Activated CD4-positive, alpha-beta memory T cell treated with anti-CD3 and anti-CD28 coated beads for 36 hours (primary cell): Measurements from ENCODE around the gene ACACB. TPM values are rescaled to one million over a fixed set of nuclear protein-coding genes. Genes with fewer than 3 reads are reported as not detected.

Experiments used
- CTCF ChIA-PET: fragments of 350-600 bp; sonication (Branson Sonifier 250); formaldehyde crosslinking; loops from one replicate; lab custom pipeline; 2021; ENCODE audit warnings: antibody characterized with exemption, inconsistent platforms; lab: Charles Lee
- POLR2A ChIA-PET: fragments of 350-600 bp; sonication (Branson Sonifier 250); formaldehyde crosslinking; loops from one replicate; lab custom pipeline; 2021; ENCODE audit warnings: antibody characterized with exemption; lab: Charles Lee
- DNase-seq: peaks from one replicate; pipeline ENCODE4 v3.0.0-alpha.2; 2020
- H3K27ac Mint-ChIP-seq: one replicate; pipeline ENCODE4 v1.8.0; 2021; ENCODE audit warnings: mixed read lengths
- H3K27me3 Mint-ChIP-seq: one replicate; pipeline ENCODE4 v1.8.0; 2021; ENCODE audit warnings: mixed read lengths
- H3K36me3 Mint-ChIP-seq: one replicate; pipeline ENCODE4 v1.8.0; 2021; ENCODE audit warnings: mixed read lengths
- H3K4me1 Mint-ChIP-seq: one replicate; pipeline ENCODE4 v1.8.0; 2021; ENCODE audit warnings: low read depth, mixed read lengths
- H3K4me3 Mint-ChIP-seq: one replicate; pipeline ENCODE4 v1.8.0; 2021; ENCODE audit warnings: mild to moderate bottlenecking, mixed read lengths
- H3K9me3 Mint-ChIP-seq: one replicate; pipeline ENCODE4 v1.8.0; 2021; ENCODE audit warnings: mixed read lengths
- intact Hi-C: fragments of 100-400 bp; cut with micrococcal nuclease; formaldehyde crosslinking; loops from one replicate; pipeline ENCODE4 v1.15.1; 2023
- total RNA-seq, 2 experiments: library from RNA; stranded (reverse); gene quantifications; one replicate each; pipeline ENCODE4 v1.2.3, GENCODE V29; 2021

The ACACB gene
- total RNA-seq, 2 experiments from 2014 or later = 11.1 to 12.7 TPM

DNA sequence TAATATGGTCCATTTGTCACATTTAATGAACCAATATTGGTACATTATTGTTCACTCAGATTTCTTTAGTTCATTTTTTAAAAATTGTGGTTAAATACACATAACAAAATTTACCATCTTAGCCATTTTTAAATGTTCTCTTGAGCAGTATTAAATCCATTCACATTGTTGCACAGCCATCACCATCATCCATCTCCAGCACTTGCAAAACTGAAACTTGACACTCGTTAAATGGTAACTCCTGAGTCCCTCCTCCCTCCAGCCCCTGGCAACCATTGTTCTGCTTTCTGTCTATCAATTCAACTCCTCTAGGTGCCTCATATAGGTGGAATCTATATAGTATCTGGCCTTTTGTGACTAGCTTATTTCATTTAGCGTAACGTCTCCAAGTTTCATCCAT is 86.4 kb downstream of the ACACB start:
- no peak overlapping the region for H3K27ac Mint-ChIP-seq
- H3K4me3 Mint-ChIP-seq = no peak overlapping the region
- CTCF ChIA-PET = no interaction called here
- POLR2A ChIA-PET = no interaction called here
- no peak for DNase-seq
- H3K9me3 Mint-ChIP-seq = no peaks in the 10 kb centered on the region
- peaks cover 14% of the 10 kb centered on the region for H3K36me3 Mint-ChIP-seq
- intact Hi-C loops = no loop called here
- no peaks in the 10 kb centered on the region for H3K27me3 Mint-ChIP-seq
- no peaks in the 10 kb centered on the region for H3K4me1 Mint-ChIP-seq

DNA sequence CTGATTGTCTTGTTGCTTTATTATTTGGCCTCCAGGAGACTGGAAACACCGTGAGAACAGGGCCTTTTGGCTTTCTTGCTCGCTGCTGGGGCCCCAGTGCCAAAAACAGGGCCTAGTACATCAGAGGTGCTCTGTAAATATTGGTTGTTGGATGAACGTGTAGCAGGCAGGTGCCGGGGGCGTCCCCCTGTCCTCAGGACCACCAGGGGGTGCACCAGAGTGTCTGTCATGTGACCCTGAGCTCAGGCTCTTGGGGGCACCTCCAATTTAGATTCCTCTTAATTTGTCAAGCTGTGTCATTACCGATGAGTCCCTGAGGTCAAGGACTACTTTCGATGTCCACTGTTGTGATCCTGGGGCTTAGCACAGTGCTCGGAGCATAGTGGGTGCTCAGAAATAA is 87.1 kb downstream of the ACACB start:
- no peaks in the 10 kb centered on the region for H3K27me3 Mint-ChIP-seq
- no peak for DNase-seq
- no peaks in the 10 kb centered on the region for H3K9me3 Mint-ChIP-seq
- no peak overlapping the region for H3K4me3 Mint-ChIP-seq
- CTCF ChIA-PET = no interaction called here
- POLR2A ChIA-PET = no interaction called here
- H3K36me3 Mint-ChIP-seq = peaks cover 17% of the 10 kb centered on the region
- no peaks in the 10 kb centered on the region for H3K4me1 Mint-ChIP-seq
- intact Hi-C loops = no loop called here
- H3K27ac Mint-ChIP-seq = no peak overlapping the region

DNA sequence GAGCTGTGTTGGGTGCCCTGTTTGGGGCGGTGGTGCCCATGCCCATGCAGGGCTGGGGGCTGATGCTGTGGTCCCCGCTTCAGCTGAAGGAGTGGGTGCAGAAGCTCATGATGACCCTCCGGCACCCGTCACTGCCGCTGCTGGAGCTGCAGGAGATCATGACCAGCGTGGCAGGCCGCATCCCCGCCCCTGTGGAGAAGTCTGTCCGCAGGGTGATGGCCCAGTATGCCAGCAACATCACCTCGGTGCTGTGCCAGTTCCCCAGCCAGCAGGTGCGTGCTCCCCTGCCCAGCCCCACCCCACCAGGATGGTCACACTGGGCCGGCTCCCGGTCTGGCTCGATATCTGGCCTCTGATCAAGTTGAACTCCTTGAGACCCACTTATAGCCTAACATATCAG is 92.7 kb downstream of the ACACB start:
- intact Hi-C loops = no loop called here
- Mint-ChIP-seq H3K4me1 (no peaks in the 10 kb centered on the region), H3K27me3 (no peaks in the 10 kb centered on the region), H3K9me3 (no peaks in the 10 kb centered on the region), H3K36me3 (peaks cover 7% of the 10 kb centered on the region), H3K27ac (no peak overlapping the region), H3K4me3 (no peak overlapping the region)
- no peak for DNase-seq
- POLR2A ChIA-PET = no interaction called here
- CTCF ChIA-PET = no interaction called here

DNA sequence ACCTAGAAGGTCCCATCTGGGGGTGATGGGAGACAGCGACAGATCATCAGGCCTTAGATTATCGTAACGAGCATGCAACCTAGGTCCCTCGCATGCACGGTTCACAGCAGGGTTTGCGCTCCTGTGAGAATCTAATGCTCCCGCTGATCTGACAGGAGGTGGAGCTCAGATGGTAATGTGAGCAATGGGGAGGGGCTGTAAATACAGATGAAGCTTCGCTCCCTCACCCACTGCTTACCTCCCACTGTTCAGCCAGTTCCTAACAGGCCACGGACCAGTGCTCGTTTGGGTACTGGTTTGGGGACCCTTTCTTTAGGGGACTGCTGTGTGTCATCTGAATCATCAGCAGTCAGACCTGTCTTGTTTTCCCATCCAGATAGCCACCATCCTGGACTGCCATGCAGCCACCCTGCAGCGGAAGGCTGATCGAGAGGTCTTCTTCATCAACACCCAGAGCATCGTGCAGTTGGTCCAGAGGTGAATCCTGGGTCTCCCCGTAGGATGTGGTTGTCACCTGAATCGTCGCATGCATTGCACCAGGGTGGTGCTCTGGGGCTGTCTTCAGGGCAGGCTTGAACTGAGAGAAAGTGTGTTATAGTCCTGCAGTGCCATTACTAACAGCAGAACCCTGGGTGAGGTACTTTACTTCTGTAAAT is 96.2 kb downstream of the ACACB start:
- Mint-ChIP-seq H3K27me3 (no peaks in the 10 kb centered on the region), H3K9me3 (no peaks in the 10 kb centered on the region), H3K36me3 (peaks cover 10% of the 10 kb centered on the region), H3K4me1 (no peaks in the 10 kb centered on the region), H3K4me3 (no peak overlapping the region), H3K27ac (no peak overlapping the region)
- POLR2A ChIA-PET = no interaction called here
- intact Hi-C loops = no loop called here
- CTCF ChIA-PET = no interaction called here
- DNase-seq = no peak

DNA sequence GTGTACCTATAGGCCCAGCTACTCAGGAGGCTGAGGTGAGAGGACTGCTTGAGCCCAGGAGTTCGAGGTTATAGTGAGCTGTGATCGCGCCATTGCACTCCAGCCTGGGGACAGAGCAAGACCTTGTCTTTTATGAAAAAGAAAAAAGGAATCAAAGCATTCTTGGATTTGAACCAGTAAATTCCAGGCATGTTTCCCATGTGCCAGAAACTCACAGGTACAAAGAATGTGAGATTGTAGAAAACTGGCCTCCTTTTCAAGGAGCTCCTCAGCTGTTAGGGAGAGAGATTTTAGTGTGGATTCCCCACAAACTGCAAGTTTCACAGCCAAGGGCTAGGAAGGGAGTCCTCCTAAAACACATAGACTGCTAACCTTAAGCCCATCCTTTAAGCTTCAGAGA is 97.7 kb downstream of the ACACB start:
- CTCF ChIA-PET = no interaction called here
- intact Hi-C loops = no loop called here
- Mint-ChIP-seq H3K4me3 (no peak overlapping the region), H3K4me1 (no peaks in the 10 kb centered on the region), H3K27ac (no peak overlapping the region), H3K36me3 (peaks cover 6% of the 10 kb centered on the region), H3K27me3 (no peaks in the 10 kb centered on the region), H3K9me3 (no peaks in the 10 kb centered on the region)
- DNase-seq = no peak
- POLR2A ChIA-PET = no interaction called here

DNA sequence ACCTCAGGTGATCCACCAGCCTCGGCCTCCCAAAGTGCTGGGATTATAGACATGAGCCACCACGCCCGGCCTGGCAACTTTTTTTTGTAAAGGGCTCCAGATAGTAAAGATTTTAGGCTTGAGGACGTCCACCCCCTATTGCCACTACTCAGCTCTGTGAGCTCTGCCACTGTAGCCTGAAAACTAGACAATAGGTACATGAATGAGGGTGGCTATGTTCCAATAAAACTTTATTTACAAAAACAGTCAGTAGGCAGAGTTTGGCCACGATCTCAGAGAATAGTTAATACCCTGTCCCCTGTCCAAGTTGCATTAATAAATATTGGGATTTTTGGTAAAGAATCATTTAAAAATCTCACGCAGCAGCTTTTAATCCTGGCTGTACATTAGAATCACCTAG is 102.6 kb downstream of the ACACB start:
- intact Hi-C loops = no loop called here
- Mint-ChIP-seq H3K9me3 (no peaks in the 10 kb centered on the region), H3K4me3 (no peak overlapping the region), H3K36me3 (peaks cover 12% of the 10 kb centered on the region), H3K27ac (no peak overlapping the region), H3K27me3 (no peaks in the 10 kb centered on the region), H3K4me1 (no peaks in the 10 kb centered on the region)
- no peak for DNase-seq
- ChIA-PET POLR2A (no interaction called here), CTCF (no interaction called here)

DNA sequence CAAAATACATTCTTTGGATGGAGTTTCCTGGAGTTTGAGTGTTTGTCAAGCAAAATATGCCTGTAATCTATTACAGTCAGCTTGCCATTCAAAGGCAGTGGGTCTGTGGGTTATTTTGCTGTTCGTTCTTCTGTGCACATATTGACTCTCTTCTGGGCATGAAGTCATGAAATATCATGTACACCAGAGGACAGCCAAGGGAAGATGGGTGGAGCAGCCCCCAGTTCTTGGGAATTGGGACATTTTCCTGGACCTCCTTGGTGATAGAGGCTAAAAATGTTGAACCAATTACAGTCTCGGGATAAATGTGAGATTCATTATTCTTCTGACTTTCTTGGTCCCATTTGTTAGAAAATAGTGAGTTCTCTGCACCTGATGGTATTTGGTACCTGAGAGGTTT is 103.6 kb downstream of the ACACB start:
- Mint-ChIP-seq H3K4me1 (no peaks in the 10 kb centered on the region), H3K27ac (no peak overlapping the region), H3K4me3 (no peak overlapping the region), H3K27me3 (no peaks in the 10 kb centered on the region), H3K36me3 (peaks cover 9% of the 10 kb centered on the region), H3K9me3 (no peaks in the 10 kb centered on the region)
- POLR2A ChIA-PET = no interaction called here
- intact Hi-C loops = no loop called here
- CTCF ChIA-PET = no interaction called here
- DNase-seq = no peak

DNA sequence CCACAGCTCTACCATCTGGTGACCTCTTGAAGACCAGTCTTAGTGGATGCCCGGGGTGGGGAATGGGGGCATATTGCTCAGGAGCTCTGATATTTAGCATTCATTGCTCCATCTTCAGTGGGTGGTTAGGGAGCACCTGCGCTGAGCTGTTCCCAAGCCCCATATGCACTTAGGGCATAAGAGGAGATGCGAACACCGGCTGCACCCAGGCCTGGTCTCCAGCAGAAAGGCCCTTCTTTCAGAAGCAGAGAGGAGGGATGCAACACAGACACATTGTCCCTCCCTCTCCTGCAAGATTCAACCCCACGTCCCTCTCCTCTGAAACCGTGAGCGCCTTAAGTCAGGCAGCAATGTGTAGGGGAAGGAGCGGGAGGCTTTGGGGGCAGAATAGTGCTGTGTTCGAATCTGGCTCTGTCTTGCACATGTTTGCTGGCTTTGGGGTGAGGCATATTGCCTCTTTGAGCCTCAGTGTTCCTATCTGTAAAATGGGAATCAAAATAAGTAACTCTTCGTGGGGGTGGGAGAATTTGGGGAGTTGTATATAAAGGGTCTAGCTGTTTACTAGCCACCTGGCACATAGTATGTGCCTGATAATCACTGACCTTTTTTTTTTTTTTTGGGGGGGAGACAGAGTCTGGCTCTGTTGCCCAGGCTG is 105.0 kb downstream of the ACACB start:
- no peak for DNase-seq
- intact Hi-C loops = no loop called here
- no peaks in the 10 kb centered on the region for H3K27me3 Mint-ChIP-seq
- no peak overlapping the region for H3K4me3 Mint-ChIP-seq
- CTCF ChIA-PET = no interaction called here
- H3K27ac Mint-ChIP-seq = no peak overlapping the region
- H3K36me3 Mint-ChIP-seq = peaks cover 9% of the 10 kb centered on the region
- no peaks in the 10 kb centered on the region for H3K9me3 Mint-ChIP-seq
- H3K4me1 Mint-ChIP-seq = no peaks in the 10 kb centered on the region
- POLR2A ChIA-PET = no interaction called here

DNA sequence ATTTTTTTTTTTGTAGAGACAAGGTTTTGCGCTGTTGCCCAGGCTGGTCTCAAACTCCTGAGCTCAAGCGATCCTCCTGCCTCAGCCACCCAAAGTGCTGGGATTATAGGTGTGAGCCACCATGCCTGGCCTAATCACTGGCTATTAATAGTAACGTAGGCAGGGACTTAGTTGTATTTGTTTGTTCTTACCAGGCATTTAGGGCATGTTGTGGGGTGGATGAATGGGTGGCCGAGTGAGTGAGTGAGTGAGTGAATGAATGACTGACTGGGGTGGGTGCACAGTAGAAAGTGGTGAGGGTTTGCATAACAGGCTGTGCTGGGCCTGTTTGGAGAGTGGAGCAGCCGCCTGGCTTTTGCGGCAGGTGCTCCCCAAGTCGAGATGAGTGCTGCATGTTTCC is 105.7 kb downstream of the ACACB start:
- POLR2A ChIA-PET = no interaction called here
- Mint-ChIP-seq H3K4me1 (no peaks in the 10 kb centered on the region), H3K27me3 (no peaks in the 10 kb centered on the region), H3K9me3 (no peaks in the 10 kb centered on the region), H3K27ac (no peak overlapping the region), H3K4me3 (no peak overlapping the region), H3K36me3 (peaks cover 6% of the 10 kb centered on the region)
- no peak for DNase-seq
- CTCF ChIA-PET = no interaction called here
- intact Hi-C loops = no loop called here

DNA sequence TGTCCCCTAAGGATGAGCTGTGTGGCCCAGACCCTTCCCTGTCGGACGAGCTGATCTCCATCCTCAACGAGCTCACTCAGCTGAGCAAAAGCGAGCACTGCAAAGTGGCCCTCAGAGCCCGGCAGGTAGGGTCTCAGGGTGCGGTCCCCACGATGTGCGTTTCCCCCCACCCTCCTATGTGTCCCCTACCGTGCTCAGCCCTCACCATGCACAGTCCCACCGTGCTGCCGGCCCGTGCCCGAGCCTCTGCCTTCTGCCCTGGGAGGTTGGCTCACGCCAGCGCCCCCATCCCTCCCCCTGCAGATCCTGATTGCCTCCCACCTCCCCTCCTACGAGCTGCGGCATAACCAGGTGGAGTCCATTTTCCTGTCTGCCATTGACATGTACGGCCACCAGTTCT is 106.1 kb downstream of the ACACB start:
- no peaks in the 10 kb centered on the region for H3K27me3 Mint-ChIP-seq
- H3K4me1 Mint-ChIP-seq = no peaks in the 10 kb centered on the region
- no peak for DNase-seq
- no peaks in the 10 kb centered on the region for H3K9me3 Mint-ChIP-seq
- ChIA-PET CTCF (no interaction called here), POLR2A (no interaction called here)
- H3K4me3 Mint-ChIP-seq = no peak overlapping the region
- intact Hi-C loops = no loop called here
- H3K27ac Mint-ChIP-seq = no peak overlapping the region
- H3K36me3 Mint-ChIP-seq = peaks cover 6% of the 10 kb centered on the region

DNA sequence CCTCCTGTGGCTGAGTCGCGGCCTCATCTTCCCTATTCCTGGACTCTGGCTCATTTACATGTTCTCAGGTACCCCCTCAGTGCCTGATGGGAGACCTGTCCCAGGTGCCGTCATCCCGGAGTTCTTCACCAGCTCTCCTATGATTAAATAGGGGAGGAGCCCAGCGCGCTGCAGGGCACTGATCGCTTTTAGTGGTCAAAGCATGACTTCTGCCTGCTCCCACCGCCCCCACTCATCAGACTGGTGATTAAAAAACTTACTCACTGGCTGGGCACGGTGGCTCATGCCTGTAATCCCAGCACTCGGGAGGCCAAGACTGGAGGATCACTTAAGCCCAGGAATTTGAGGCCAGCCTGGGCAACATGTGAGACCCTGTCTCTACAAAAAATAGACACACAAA is 106.8 kb downstream of the ACACB start:
- Mint-ChIP-seq H3K27me3 (no peaks in the 10 kb centered on the region), H3K9me3 (no peaks in the 10 kb centered on the region), H3K4me3 (no peak overlapping the region), H3K4me1 (no peaks in the 10 kb centered on the region), H3K27ac (no peak overlapping the region), H3K36me3 (peaks cover 6% of the 10 kb centered on the region)
- intact Hi-C loops = no loop called here
- POLR2A ChIA-PET = no interaction called here
- CTCF ChIA-PET = no interaction called here
- DNase-seq = no peak

DNA sequence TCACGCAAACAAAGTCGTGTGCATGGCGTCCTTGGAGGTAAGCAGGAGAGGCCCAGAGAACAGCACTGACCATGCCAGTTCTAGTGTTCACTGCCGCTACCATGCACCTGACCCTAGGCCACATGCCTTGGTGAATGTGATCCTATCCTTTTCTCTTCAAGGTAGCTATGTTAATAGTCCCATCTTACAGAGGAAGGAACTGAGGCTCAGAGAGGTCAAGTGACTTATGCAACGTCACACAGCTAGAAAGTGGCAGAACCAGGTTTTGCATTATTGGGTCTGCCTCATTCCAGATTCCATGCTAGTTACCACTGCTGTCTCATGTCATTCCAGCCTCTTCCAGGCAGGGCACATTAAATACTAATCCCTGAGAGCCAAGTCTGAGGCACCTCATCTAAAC is 107.5 kb downstream of the ACACB start:
- Mint-ChIP-seq H3K4me3 (no peak overlapping the region), H3K27me3 (no peaks in the 10 kb centered on the region), H3K9me3 (no peaks in the 10 kb centered on the region), H3K27ac (no peak overlapping the region), H3K36me3 (peaks cover 6% of the 10 kb centered on the region), H3K4me1 (no peaks in the 10 kb centered on the region)
- DNase-seq = no peak
- CTCF ChIA-PET = no interaction called here
- intact Hi-C loops = no loop called here
- POLR2A ChIA-PET = no interaction called here

DNA sequence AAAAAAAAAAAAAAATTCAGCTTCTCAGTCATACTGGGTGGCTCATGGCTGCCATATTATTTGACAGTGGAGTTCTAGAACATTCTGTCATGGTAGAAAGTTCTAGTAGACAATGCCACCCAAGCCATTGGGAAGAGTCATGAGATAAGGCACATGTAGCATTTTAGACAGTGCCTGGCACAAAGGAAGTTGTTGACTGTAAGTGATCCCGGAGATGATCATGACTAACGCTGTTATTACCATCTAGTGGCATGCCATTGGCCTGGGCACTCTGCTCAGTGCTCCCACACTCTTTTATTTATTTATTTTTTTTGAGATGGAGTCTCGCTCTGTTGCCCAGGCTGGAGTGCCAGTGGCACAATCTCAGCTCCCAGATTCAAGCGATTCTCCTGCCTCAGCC is 112.3 kb downstream of the ACACB start:
- no peak for DNase-seq
- H3K9me3 Mint-ChIP-seq = no peaks in the 10 kb centered on the region
- POLR2A ChIA-PET = no interaction called here
- CTCF ChIA-PET = no interaction called here
- H3K36me3 Mint-ChIP-seq = peaks cover 4% of the 10 kb centered on the region
- H3K27ac Mint-ChIP-seq = no peak overlapping the region
- intact Hi-C loops = no loop called here
- no peak overlapping the region for H3K4me3 Mint-ChIP-seq
- no peaks in the 10 kb centered on the region for H3K27me3 Mint-ChIP-seq
- no peaks in the 10 kb centered on the region for H3K4me1 Mint-ChIP-seq
